Gastrocnemius medialis (tissue), 4 donors: ENCODE results near the gene TLR1. TPM values are rescaled to one million over a fixed set of nuclear protein-coding genes. Genes with fewer than 3 reads are reported as not detected.

Experiments used
- ATAC-seq, 2 donors: fragments of 150-250 bp; one replicate each; pipeline ENCODE4 v1.9.1; 2016
- DNase-seq, 2 donors: peaks; one replicate each; pipeline ENCODE4 v3.0.0-alpha.2; 2019
- H3K27ac ChIP-seq, 4 donors: fragments of 200-600 bp; sonication (generic); 1 replicate in 1 of 4; 2 replicates in 3 of 4; pipeline ENCODE4 v1.5.1; 2016 to 2018; ENCODE audit warnings: mild to moderate bottlenecking in 2 of 4, moderate library complexity in 1 of 4
- H3K27me3 ChIP-seq, 3 donors: fragments of 200-600 bp; sonication (generic) in 2 of 3; 1 replicate in 1 of 3; 2 replicates in 2 of 3; pipeline versions ENCODE4 v1.5.1 to v1.6.0; 2016 to 2019; ENCODE audit warnings: mild to moderate bottlenecking in 1 of 3, moderate library complexity in 1 of 3
- H3K36me3 ChIP-seq, 2 donors: fragments of 200-600 bp; sonication (generic) in 1 of 2; one replicate each; pipeline ENCODE4 v1.5.1; 2017 to 2018
- H3K4me1 ChIP-seq, 2 donors: fragments of 200-600 bp; sonication (generic) in 1 of 2; one replicate each; pipeline ENCODE4 v1.5.1; 2016 to 2017; ENCODE audit warnings: mild to moderate bottlenecking in 2 of 2
- H3K4me3 ChIP-seq, 4 donors: fragments of 200-600 bp; sonication (generic) in 3 of 4; 1 replicate in 1 of 4; 2 replicates in 3 of 4; pipeline ENCODE4 v1.5.1; 2016 to 2019; ENCODE audit warnings: mild to moderate bottlenecking in 2 of 4
- H3K9me3 ChIP-seq, 3 donors: fragments of 200-600 bp; sonication (generic) in 2 of 3; 1 replicate in 1 of 3; 2 replicates in 2 of 3; pipeline ENCODE4 v1.5.1; 2016 to 2019
- POLR2A ChIP-seq, 2 donors: fragments of 450-650 bp; IDR thresholded peaks; one replicate each; pipeline ENCODE4 v1.6.1; 2017; ENCODE audit warnings: antibody characterized with exemption in 2 of 2, mild to moderate bottlenecking in 2 of 2, moderate library complexity in 2 of 2
- in situ Hi-C, 4 donors: fragments of 200-750 bp; cut with MboI; loops; one replicate each; pipeline versions ENCODE4 v1.15.0 to v1.8.0; 2017; ENCODE audit warnings: low sequenced_read_pairs in 4 of 4
- intact Hi-C: fragments of 100-400 bp; cut with DNase I; formaldehyde crosslinking; loops from one replicate; pipeline ENCODE4 v1.15.1; 2023; ENCODE audit warnings: low total_unique reads
- total RNA-seq, 4 donors: library from RNA; depleted of rRNA; stranded (reverse); fragments of >200 nt; gene quantifications; one replicate each; pipeline versions ENCODE4 v1.1.0 to v1.2.3, GENCODE V29; 2016
- TF ChIP-seq, protein P1 (sequence below), 5 experiments: fragments of 450-650 bp in 3 of 5; fragments of 200-600 bp in 2 of 5; sonication (generic) in 2 of 5; IDR thresholded peaks in 4 of 5; conservative IDR thresholded peaks in 1 of 5; 1 replicate in 4 of 5; 2 replicates in 1 of 5; pipeline ENCODE4 v1.5.1; 2016 to 2019; ENCODE audit warnings: antibody characterized with exemption in 5 of 5, mild to moderate bottlenecking in 3 of 5, moderate library complexity in 3 of 5

TLR1 gene
- total RNA-seq, 4 donors from 2014 or later = 1.3 to 2.4 (median 1.5) TPM; not detected in 1

DNA sequence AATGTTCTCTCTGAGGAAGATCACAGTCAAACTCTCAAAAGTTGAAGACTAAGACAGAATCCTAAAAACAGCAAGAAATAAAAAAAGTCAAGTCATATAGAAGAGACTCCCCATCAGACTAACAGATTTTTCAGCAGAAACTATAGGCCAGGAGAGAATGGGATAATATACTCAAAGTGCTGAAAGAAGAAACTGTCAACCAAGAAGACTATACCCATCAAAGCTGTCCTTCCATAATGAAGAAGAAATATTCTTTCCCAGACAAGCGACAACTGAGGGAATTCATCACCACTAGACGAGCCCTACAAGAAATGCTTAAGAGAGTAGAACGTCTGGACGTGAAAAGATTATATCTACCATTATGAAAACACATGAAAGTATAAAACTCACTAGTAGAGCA lies 30.0 kb upstream of the TLR1 start:
- intact Hi-C loops = no loop called here
- Histone ChIP-seq H3K27ac (no peak overlapping the region), H3K4me1 (no peaks in the 10 kb centered on the region), H3K9me3 (no peaks in the 10 kb centered on the region), H3K4me3 (no peak overlapping the region), H3K36me3 (no peaks in the 10 kb centered on the region), H3K27me3 (no peaks in the 10 kb centered on the region)
- in situ Hi-C loops = no loop called here
- no peak for DNase-seq
- TF ChIP-seq, protein P1, sequence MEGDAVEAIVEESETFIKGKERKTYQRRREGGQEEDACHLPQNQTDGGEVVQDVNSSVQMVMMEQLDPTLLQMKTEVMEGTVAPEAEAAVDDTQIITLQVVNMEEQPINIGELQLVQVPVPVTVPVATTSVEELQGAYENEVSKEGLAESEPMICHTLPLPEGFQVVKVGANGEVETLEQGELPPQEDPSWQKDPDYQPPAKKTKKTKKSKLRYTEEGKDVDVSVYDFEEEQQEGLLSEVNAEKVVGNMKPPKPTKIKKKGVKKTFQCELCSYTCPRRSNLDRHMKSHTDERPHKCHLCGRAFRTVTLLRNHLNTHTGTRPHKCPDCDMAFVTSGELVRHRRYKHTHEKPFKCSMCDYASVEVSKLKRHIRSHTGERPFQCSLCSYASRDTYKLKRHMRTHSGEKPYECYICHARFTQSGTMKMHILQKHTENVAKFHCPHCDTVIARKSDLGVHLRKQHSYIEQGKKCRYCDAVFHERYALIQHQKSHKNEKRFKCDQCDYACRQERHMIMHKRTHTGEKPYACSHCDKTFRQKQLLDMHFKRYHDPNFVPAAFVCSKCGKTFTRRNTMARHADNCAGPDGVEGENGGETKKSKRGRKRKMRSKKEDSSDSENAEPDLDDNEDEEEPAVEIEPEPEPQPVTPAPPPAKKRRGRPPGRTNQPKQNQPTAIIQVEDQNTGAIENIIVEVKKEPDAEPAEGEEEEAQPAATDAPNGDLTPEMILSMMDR (IDR thresholded peaks at IDR 0.05 in 4 of 5, conservative IDR thresholded peaks at IDR 0.05 in 1 of 5) = no peak
- no peak for TF ChIP-seq POLR2A (IDR thresholded peaks at IDR 0.05)
- no peak for ATAC-seq

DNA sequence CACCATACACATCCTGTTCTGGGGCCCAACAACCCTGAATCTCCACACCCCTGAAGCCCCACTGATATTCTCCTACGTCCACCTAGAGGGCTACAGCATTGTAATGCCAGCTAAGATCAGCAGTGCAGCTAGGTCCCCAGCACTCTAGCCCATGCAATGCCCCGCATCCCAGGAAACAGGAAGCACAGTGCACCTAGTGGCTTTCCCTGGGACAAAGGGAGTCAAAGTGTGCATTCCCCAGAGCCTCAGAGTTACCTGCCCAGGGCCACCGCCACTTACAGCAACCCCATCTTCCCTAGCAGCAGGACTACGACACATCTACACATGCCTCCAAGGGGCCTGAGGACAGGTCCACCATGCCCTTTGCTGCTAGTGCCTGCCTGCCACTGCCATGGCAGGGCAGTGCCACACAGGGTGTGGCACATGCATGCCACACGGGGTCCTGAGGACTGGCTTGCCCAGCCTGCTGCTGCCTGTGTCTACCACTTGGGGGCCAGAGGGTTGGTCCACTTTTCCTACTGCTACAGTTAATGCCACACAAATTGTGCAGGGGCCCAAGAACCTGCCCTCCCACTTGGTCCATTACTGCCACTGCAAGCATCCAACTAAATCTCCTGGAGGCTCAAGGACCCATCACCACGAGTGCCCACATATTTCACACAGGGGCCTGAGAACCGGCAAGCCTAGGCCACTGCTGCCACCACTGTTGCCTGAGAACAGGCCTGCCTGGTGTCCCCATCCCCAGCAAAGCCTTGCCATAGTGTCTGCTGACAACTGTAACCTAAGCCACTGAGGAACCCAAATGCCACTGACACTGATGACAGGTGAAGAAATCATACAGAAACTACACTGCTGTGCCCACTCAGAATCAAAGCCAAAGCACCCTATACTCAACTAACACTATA lies 28.3 kb upstream of the TLR1 start:
- intact Hi-C loops = no loop called here
- in situ Hi-C loops = no loop called here
- TF ChIP-seq POLR2A (IDR thresholded peaks at IDR 0.05) = no peak
- TF ChIP-seq, protein P1 (IDR thresholded peaks at IDR 0.05 in 4 of 5, conservative IDR thresholded peaks at IDR 0.05 in 1 of 5) = no peak

DNA sequence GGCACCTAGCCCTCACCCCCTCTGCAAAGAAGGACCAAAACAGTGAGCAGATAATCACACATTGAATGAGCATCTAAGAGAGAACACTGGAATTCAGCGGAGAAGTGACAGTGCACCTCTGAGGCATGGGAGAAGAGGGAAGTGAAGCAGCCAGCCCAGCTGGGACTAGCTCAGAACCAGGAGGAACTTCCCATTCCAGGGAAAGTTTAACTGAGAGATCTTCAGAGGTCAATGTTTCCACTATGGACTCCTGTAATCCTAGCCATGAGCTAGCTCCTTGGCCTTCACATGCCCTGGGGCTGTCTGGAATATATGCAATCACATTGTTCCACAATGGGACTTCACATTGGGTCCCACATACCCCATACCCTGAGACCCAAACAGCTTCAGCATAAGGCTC lies 27.6 kb upstream of the TLR1 start:
- Histone ChIP-seq H3K4me3 (no peak overlapping the region), H3K27ac (no peak overlapping the region), H3K27me3 (no peaks in the 10 kb centered on the region), H3K9me3 (no peaks in the 10 kb centered on the region), H3K4me1 (no peaks in the 10 kb centered on the region), H3K36me3 (no peaks in the 10 kb centered on the region)
- TF ChIP-seq POLR2A (IDR thresholded peaks at IDR 0.05) = no peak
- TF ChIP-seq, protein P1 (IDR thresholded peaks at IDR 0.05 in 4 of 5, conservative IDR thresholded peaks at IDR 0.05 in 1 of 5) = no peak
- ATAC-seq (no peak), DNase-seq (no peak)
- in situ Hi-C loops (no loop called here), intact Hi-C loops (no loop called here)

More for the DNA sequence above, 28.3 kb upstream of the TLR1 start:
- H3K36me3 ChIP-seq = no peaks in the 10 kb centered on the region
- DNase-seq (no peak), ATAC-seq (no peak)
- H3K27me3 ChIP-seq = no peaks in the 10 kb centered on the region
- H3K4me1 ChIP-seq = no peaks in the 10 kb centered on the region
- no peak overlapping the region for H3K27ac ChIP-seq
- no peaks in the 10 kb centered on the region for H3K9me3 ChIP-seq
- H3K4me3 ChIP-seq = no peak overlapping the region

- intact Hi-C loops (no loop called here), in situ Hi-C loops (no loop called here)
Measured at GRCh38 chr4:38831653-38832052, 27.1 kb upstream of the TLR1 start.

More at GRCh38 chr4:38831653-38832052, 27.1 kb upstream of the TLR1 start:
- Histone ChIP-seq H3K4me1 (no peaks in the 10 kb centered on the region), H3K9me3 (no peaks in the 10 kb centered on the region), H3K36me3 (no peaks in the 10 kb centered on the region), H3K4me3 (no peak overlapping the region), H3K27me3 (no peaks in the 10 kb centered on the region), H3K27ac (no peak overlapping the region)
- ATAC-seq = no peak
- DNase-seq = no peak
- TF ChIP-seq, protein P1 (IDR thresholded peaks at IDR 0.05 in 4 of 5, conservative IDR thresholded peaks at IDR 0.05 in 1 of 5) = no peak
- TF ChIP-seq POLR2A (IDR thresholded peaks at IDR 0.05) = no peak
